Measurements from ENCODE around the gene UGT1A6. TPM values are rescaled to one million over a fixed set of nuclear protein-coding genes. Genes with fewer than 3 reads are reported as not detected.

UGT1A6 gene
- total and polyA plus RNA-seq, 2 experiments from 2014 or later = not detected

- H3K4me2 ChIP-seq = no peak overlapping the region
- Mint-ChIP-seq H3K27me3 (ENCODE audit: insufficient read depth, low read depth, poor library complexity) (peaks cover 3% of the 10 kb centered on the region), H3K4me3 (no peak overlapping the region), H3K9me3 (no peaks in the 10 kb centered on the region), H3K27ac (no peak overlapping the region), H3K36me3 (ENCODE audit: low read depth) (no peaks in the 10 kb centered on the region; the same call in 2 of the 3 replicates), H3K4me1 (peaks cover 17% of the 10 kb centered on the region)
- H3K4me1 ChIP-seq (ENCODE audit: insufficient read depth) = peaks cover 7% of the 10 kb centered on the region; the same call in 1 of the 2 replicates
- no peak for DNase-seq (ENCODE audit: low spot score)
- H3K4me3 ChIP-seq = no peak overlapping the region
- H2AFZ ChIP-seq = no peak overlapping the region
- TF ChIP-seq ETS1 (IDR thresholded peaks at IDR 0.05) (no peak), REST (IDR thresholded peaks at IDR 0.05; ENCODE audit: unreplicated experiment) (no peak), EZH2phosphoT487 (IDR thresholded peaks at IDR 0.05; ENCODE audit: unreplicated experiment) (no peak), NANOG (IDR thresholded peaks at IDR 0.05; ENCODE audit: borderline replicate concordance) (no peak), ZNF331 (CRISPR knock-in tag; IDR thresholded peaks at IDR 0.05; ENCODE audit: low read depth) (no peak), CTCF (conservative IDR thresholded peaks at IDR 0.05; ENCODE audit: low read depth in 2 of 2) (no peak), ZNF114 (CRISPR knock-in tag; IDR thresholded peaks at IDR 0.05) (no peak), POLR2AphosphoS5 (IDR thresholded peaks at IDR 0.05; ENCODE audit: low read depth) (no peak), STAT1 (IDR thresholded peaks at IDR 0.05; ENCODE audit: unreplicated experiment) (no peak), CREB1 (CRISPR knock-in tag; IDR thresholded peaks at IDR 0.05; ENCODE audit: low read depth) (no peak), JUNB (IDR thresholded peaks at IDR 0.05; ENCODE audit: unreplicated experiment) (no peak), EZH2 (IDR thresholded peaks at IDR 0.05; ENCODE audit: low read depth, unreplicated experiment) (no peak)
- no peaks in the 10 kb centered on the region for H3K79me2 ChIP-seq (replicated peaks; ENCODE audit: insufficient read depth)
- no peaks in the 10 kb centered on the region for H3K36me3 ChIP-seq (ENCODE audit: insufficient read depth)
- H4K20me1 ChIP-seq (replicated peaks; ENCODE audit: insufficient read depth) = no peaks in the 10 kb centered on the region; the same call in 1 of the 2 replicates
- H3K27me3 ChIP-seq (ENCODE audit: insufficient read depth) = no peaks in the 10 kb centered on the region
- ATAC-seq = no peak
- no peak overlapping the region for H3K27ac ChIP-seq (ENCODE audit: low read depth)
- no peaks in the 10 kb centered on the region for H3F3A ChIP-seq (replicated peaks; ENCODE audit: low read depth)
- H3K9me2 ChIP-seq (ENCODE audit: insufficient read depth) = peaks cover 12% of the 10 kb centered on the region; the same call in 1 of the 2 replicates
Observed at GRCh38 chr2:233686928-233687327, 5.8 kb upstream of the UGT1A6 start.

All from GM23338 (cell line).